ENCODE measurements around the gene CTRB2. TPM values are rescaled to one million over a fixed set of nuclear protein-coding genes. Genes with fewer than 3 reads are reported as not detected.

The CTRB2 gene
- total and polyA plus RNA-seq, 2 of the 8 experiments (the other 6 are each of a cell fraction or from before 2014, with no cell fraction given) = not detected

DNA sequence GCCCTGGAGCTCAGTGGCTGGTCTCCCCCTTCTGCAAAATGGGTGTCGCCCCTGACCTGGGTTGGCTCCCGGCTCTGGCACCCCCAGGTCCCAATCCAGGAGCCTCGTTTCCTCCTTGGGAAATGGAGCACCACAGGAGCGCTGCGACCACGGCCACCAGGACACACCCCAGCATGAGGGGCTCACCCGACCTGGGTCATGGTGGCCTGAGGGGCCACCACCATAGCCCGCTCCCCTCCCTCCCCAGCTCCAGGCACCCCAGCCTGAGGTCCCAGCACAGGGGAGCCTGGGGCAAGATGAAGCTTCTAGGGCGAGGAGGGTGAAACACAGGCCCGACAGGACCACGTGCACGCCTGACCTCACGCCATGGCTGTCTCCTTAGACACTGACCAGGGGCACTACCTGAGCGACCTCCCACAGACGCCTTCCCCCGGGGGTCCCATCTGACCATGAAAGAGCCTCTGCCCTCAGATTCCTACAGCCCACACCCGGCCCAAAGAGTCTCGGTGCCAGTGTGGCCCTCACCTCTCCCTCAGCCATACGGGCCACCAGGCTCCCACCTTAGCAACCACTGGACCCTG lies 32.7 kb upstream of the CTRB2 start:
- Histone ChIP-seq H3K4me3 (ENCODE audit: extremely low read depth in 1 of 4, insufficient read depth in 2 of 4, low read depth in 3 of 4, low read length in 4 of 4) (no peak overlapping the region), H3K9me3 (ENCODE audit: insufficient read depth in 2 of 2, low read depth in 1 of 2, low read length in 1 of 2) (no peaks in the 10 kb centered on the region), H2BK5ac (ENCODE audit: low read depth, low read length) (peak overlapping the region; percentile 52; the same call in 1 of the 2 replicates), H2BK120ac (replicated peaks; ENCODE audit: low read depth, low read length) (no peak overlapping the region), H4K8ac (ENCODE audit: extremely low read depth, insufficient read depth, low read length) (0 out of 2 replicates have a peak overlapping the region, but pooled peaks have one; percentile 74), H4K5ac (ENCODE audit: insufficient read length, low read depth, low read length) (no peak overlapping the region), H4K91ac (replicated peaks; ENCODE audit: insufficient read length, low read length) (no peak overlapping the region), H3K23me2 (ENCODE audit: low read depth, low read length) (no peaks in the 10 kb centered on the region), H3K36me3 (ENCODE audit: control insufficient read depth in 2 of 4, insufficient read depth in 4 of 4, low read length in 3 of 4) (peaks cover 0 to 46% (median 16%) of the 10 kb centered on the region in 4 experiments; a peak in 7 of 8 replicates), H3K79me1 (ENCODE audit: low read depth, low read length) (peaks cover 17% of the 10 kb centered on the region; the same call in 1 of the 2 replicates), H3K79me2 (ENCODE audit: control insufficient read depth in 1 of 2, insufficient read depth in 2 of 2, low read length in 2 of 2) (peaks cover 0 to 56% of the 10 kb centered on the region in 2 experiments; a peak in 2 of 4 replicates), H3K9ac (replicated peaks in 1 of 4; ENCODE audit: extremely low read depth in 1 of 4, low read depth in 3 of 4, low read length in 3 of 4) (no peak overlapping the region), H3K27ac (ENCODE audit: low read depth, low read length) (no peak overlapping the region), H3K18ac (ENCODE audit: extremely low read depth, low read length) (peak overlapping the region; percentile 32; the same call in 1 of the 2 replicates), H3K23ac (ENCODE audit: insufficient read length) (no peak overlapping the region), H3K4me2 (ENCODE audit: insufficient read depth in 1 of 2, low read depth in 2 of 2, low read length in 2 of 2) (no peak overlapping the region), H2BK20ac (ENCODE audit: low read length) (no peak overlapping the region), H3K4me1 (replicated peaks in 1 of 4; ENCODE audit: control insufficient read depth in 3 of 4, insufficient read depth in 4 of 4, low read length in 3 of 4) (peaks cover 0 to 15% (median 10%) of the 10 kb centered on the region in 4 experiments; a peak in 5 of 7 replicates), H4K20me1 (replicated peaks in 1 of 2; ENCODE audit: control insufficient read depth in 1 of 2, insufficient read depth in 2 of 2, low read length in 2 of 2) (peaks cover 30 to 52% of the 10 kb centered on the region in 2 experiments), H3K56ac (replicated peaks; ENCODE audit: insufficient read length, low read depth, low read length) (no peak overlapping the region), H2BK15ac (ENCODE audit: low read length) (no peak overlapping the region), H3K14ac (ENCODE audit: insufficient read length) (no peak overlapping the region), H2AFZ (ENCODE audit: low read length) (no peak overlapping the region), H3K4ac (replicated peaks; ENCODE audit: insufficient read length, low read depth, low read length) (no peak overlapping the region), H3K27me3 (replicated peaks in 1 of 4; ENCODE audit: control insufficient read depth in 3 of 4, extremely low read depth in 1 of 4, insufficient read depth in 3 of 4, low read length in 3 of 4) (no peaks in the 10 kb centered on the region), H2BK12ac (ENCODE audit: low read depth, low read length) (no peak overlapping the region), H2AK5ac (ENCODE audit: low read depth, low read length) (no peak overlapping the region)
- 95% methylated on average over 13 of the region's 19 CpGs; no CpG with 5 or more reads in 1 of the 2 experiments for WGBS, 2 experiments (ENCODE audit: extremely low coverage in 1 of 2, insufficient coverage in 1 of 2, insufficient read length in 1 of 2, insufficient replicate concordance in 2 of 2, low coverage in 1 of 2, low lambda C conversion rate in 2 of 2, missing lambda C conversion rate in 1 of 2)
- 0 out of 2 replicates have a peak, but pooled peaks have one; percentile 37 for TF ChIP-seq POLR2AphosphoS5 (IDR thresholded peaks at IDR 0.05; ENCODE audit: low read depth, low read length)
- no peak for TF ChIP-seq EZH2 (IDR thresholded peaks at IDR 0.05; ENCODE audit: low read depth, low read length, severe bottlenecking)
- FAIRE-seq (no peak), DNase-seq (ENCODE audit: low read depth in 1 of 2, low spot score in 2 of 2) (no peak)
- POLR2A ChIA-PET (ENCODE audit: partially characterized antibody) = interaction anchor here (0.7 to 22.7 kb wide), 5 partner anchors 10 to 75 kb away, joined by 3 to 375 read pairs (median 3); partner anchors contain the start of gene BCAR1
- CTCF ChIA-PET (ENCODE audit: partially characterized antibody) = interaction anchor here (0.6 to 10.8 kb wide), 7 partner anchors 10 to 247 kb away, joined by 3 to 236 read pairs (median 4); partner anchors contain the start of gene BCAR1
